Measurements from ENCODE around the gene ABCA10.
"Not testable (repeated sequence)": the region's sequence is repeated elsewhere in the genome, so short reads cannot be mapped to it uniquely, and the experiment has no call there.

ABCA10 gene

GRCh38 chr17:69208640-69209039 lies 20.0 kb downstream of the ABCA10 start:
- H3K4me2 ChIP-seq (ENCODE audit: low read depth, low read length, poor library complexity, severe bottlenecking): no peak overlapping the region
- no peak overlapping the region for H3K9ac ChIP-seq (ENCODE audit: low read length)
- no peaks in the 10 kb centered on the region for H4K20me1 ChIP-seq (ENCODE audit: low read depth, low read length)
- no peak overlapping the region for H2AFZ ChIP-seq (ENCODE audit: low read depth, low read length, severe bottlenecking)
- no peaks in the 10 kb centered on the region for H3K79me2 ChIP-seq (ENCODE audit: insufficient read depth, low read length)
- H3K36me3 ChIP-seq (ENCODE audit: low read length): no peaks in the 10 kb centered on the region
- no peaks in the 10 kb centered on the region for H3K9me3 ChIP-seq (ENCODE audit: insufficient read depth, low read length)
- no peaks in the 10 kb centered on the region for H3F3A ChIP-seq (ENCODE audit: insufficient read depth)
- no peak overlapping the region for H3K4me3 ChIP-seq (ENCODE audit: insufficient read depth, low read length, poor library complexity, severe bottlenecking)
- no peaks in the 10 kb centered on the region for H3K9me2 ChIP-seq (replicated peaks; ENCODE audit: insufficient read depth, low read length)
- H3K27me3 ChIP-seq (ENCODE audit: low read length): no peaks in the 10 kb centered on the region
- no peak overlapping the region for H3K27ac ChIP-seq (ENCODE audit: low read depth, low read length)
- no peak for TF ChIP-seq EZH2phosphoT487 (conservative IDR thresholded peaks at IDR 0.05; ENCODE audit: low read length)
- TF ChIP-seq CTCF (IDR thresholded peaks at IDR 0.05; ENCODE audit: insufficient read depth, low read length, poor library complexity, severe bottlenecking): no peak

DNA sequence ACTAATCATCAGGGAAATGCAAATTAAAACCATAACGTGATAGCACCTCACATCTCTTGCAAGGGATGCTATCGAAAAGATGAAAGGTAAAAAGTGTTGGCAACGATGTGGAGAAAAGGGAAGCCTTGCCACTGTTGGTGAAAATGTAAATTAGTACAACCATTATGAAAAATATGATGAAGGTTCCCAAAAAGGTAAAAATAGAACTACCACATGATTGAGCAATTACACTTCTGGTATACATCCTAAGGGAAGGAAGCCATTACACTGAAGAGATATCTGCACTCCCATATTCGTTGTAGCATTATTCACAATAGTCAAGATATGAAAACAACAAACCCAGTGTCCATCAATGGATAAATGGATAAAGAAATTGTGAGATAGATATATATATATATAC lies 21.5 kb downstream of the ABCA10 start:
- no peaks in the 10 kb centered on the region for H4K20me1 ChIP-seq (ENCODE audit: low read depth, low read length)
- H3K36me3 ChIP-seq (ENCODE audit: low read length): no peaks in the 10 kb centered on the region
- TF ChIP-seq CTCF (IDR thresholded peaks at IDR 0.05; ENCODE audit: insufficient read depth, low read length, poor library complexity, severe bottlenecking) (no peak), EZH2phosphoT487 (conservative IDR thresholded peaks at IDR 0.05; ENCODE audit: low read length) (no peak)
- H3K9me3 ChIP-seq (ENCODE audit: insufficient read depth, low read length): no peaks in the 10 kb centered on the region
- no peak overlapping the region for H3K27ac ChIP-seq (ENCODE audit: low read depth, low read length)
- no peaks in the 10 kb centered on the region for H3K79me2 ChIP-seq (ENCODE audit: insufficient read depth, low read length)
- no peak overlapping the region for H3K4me3 ChIP-seq (ENCODE audit: insufficient read depth, low read length, poor library complexity, severe bottlenecking)
- H3F3A ChIP-seq (ENCODE audit: insufficient read depth): no peaks in the 10 kb centered on the region
- no peaks in the 10 kb centered on the region for H3K9me2 ChIP-seq (replicated peaks; ENCODE audit: insufficient read depth, low read length)
- H2AFZ ChIP-seq (ENCODE audit: low read depth, low read length, severe bottlenecking): no peak overlapping the region
- H3K9ac ChIP-seq (ENCODE audit: low read length): no peak overlapping the region
- no peak overlapping the region for H3K4me2 ChIP-seq (ENCODE audit: low read depth, low read length, poor library complexity, severe bottlenecking)
- no peaks in the 10 kb centered on the region for H3K27me3 ChIP-seq (ENCODE audit: low read length)

DNA sequence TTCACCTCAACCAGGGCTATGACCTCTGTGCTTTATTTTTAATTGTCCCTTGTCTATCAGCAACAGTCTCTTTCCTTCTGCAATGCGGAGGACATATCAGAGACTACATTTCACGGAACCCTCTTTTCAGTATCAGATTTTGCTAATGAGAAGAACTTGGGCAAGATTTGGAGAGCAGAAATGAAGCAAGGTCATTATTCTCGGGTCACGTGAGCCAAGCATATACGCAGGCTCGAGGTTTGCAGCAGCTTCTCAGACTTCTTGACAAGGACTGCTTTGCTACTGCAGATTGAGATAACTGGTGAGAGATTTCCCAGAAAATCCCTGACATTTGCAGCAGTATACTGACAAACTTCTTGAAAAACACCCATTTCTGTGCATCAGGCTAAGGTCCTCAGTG lies 30.4 kb downstream of the ABCA10 start:
- H3K4me2 ChIP-seq (ENCODE audit: low read depth, low read length, poor library complexity, severe bottlenecking): no peak overlapping the region
- H4K20me1 ChIP-seq (ENCODE audit: low read depth, low read length): no peaks in the 10 kb centered on the region
- H3K9me3 ChIP-seq (ENCODE audit: insufficient read depth, low read length): no peaks in the 10 kb centered on the region
- H3F3A ChIP-seq (ENCODE audit: insufficient read depth): no peaks in the 10 kb centered on the region
- H3K4me3 ChIP-seq (ENCODE audit: insufficient read depth, low read length, poor library complexity, severe bottlenecking): no peak overlapping the region
- no peaks in the 10 kb centered on the region for H3K9me2 ChIP-seq (replicated peaks; ENCODE audit: insufficient read depth, low read length)
- H2AFZ ChIP-seq (ENCODE audit: low read depth, low read length, severe bottlenecking): no peak overlapping the region
- H3K27ac ChIP-seq (ENCODE audit: low read depth, low read length): no peak overlapping the region
- H3K9ac ChIP-seq (ENCODE audit: low read length): no peak overlapping the region
- no peaks in the 10 kb centered on the region for H3K36me3 ChIP-seq (ENCODE audit: low read length)
- no peaks in the 10 kb centered on the region for H3K79me2 ChIP-seq (ENCODE audit: insufficient read depth, low read length)
- TF ChIP-seq EZH2phosphoT487 (conservative IDR thresholded peaks at IDR 0.05; ENCODE audit: low read length) (no peak), CTCF (IDR thresholded peaks at IDR 0.05; ENCODE audit: insufficient read depth, low read length, poor library complexity, severe bottlenecking) (no peak)
- H3K27me3 ChIP-seq (ENCODE audit: low read length): no peaks in the 10 kb centered on the region

- not testable (repeated sequence) for H3K4me2 ChIP-seq (ENCODE audit: low read depth, low read length, poor library complexity, severe bottlenecking); H3K79me2 ChIP-seq (ENCODE audit: insufficient read depth, low read length); H3K9me3 ChIP-seq (ENCODE audit: insufficient read depth, low read length); H3F3A ChIP-seq (ENCODE audit: insufficient read depth); H3K27me3 ChIP-seq (ENCODE audit: low read length); H4K20me1 ChIP-seq (ENCODE audit: low read depth, low read length); H2AFZ ChIP-seq (ENCODE audit: low read depth, low read length, severe bottlenecking); H3K36me3 ChIP-seq (ENCODE audit: low read length); H3K4me3 ChIP-seq (ENCODE audit: insufficient read depth, low read length, poor library complexity, severe bottlenecking); H3K27ac ChIP-seq (ENCODE audit: low read depth, low read length); H3K9ac ChIP-seq (ENCODE audit: low read length); H3K9me2 ChIP-seq (replicated peaks; ENCODE audit: insufficient read depth, low read length)
These were observed 32.4 kb downstream of the ABCA10 start for GRCh38 chr17:69196105-69196653.
